ENCODE data around the gene TMEM86A.

- TF ChIP-seq CTCF (IDR thresholded peaks at IDR 0.05) = no peak
- TF ChIP-seq EP300 (IDR thresholded peaks at IDR 0.05) = no peak
These were observed 3.1 kb downstream of the TMEM86A start for GRCh38 chr11:18701614-18702216.

Measured in ovary (tissue), 3 donors.